VCaP (cell line): ENCODE results near the gene RGCC.

Source experiments
- H3K27ac ChIP-seq: fragments of 450-650 bp; 2 replicates; pipeline ENCODE4 v1.5.1; 2017
- TF ChIP-seq, protein P1 (sequence below): fragments of 450-650 bp; conservative IDR thresholded peaks from 2 replicates; pipeline ENCODE4 v1.5.1; 2017; ENCODE audit warnings: mild to moderate bottlenecking, moderate library complexity

Gene RGCC

DNA sequence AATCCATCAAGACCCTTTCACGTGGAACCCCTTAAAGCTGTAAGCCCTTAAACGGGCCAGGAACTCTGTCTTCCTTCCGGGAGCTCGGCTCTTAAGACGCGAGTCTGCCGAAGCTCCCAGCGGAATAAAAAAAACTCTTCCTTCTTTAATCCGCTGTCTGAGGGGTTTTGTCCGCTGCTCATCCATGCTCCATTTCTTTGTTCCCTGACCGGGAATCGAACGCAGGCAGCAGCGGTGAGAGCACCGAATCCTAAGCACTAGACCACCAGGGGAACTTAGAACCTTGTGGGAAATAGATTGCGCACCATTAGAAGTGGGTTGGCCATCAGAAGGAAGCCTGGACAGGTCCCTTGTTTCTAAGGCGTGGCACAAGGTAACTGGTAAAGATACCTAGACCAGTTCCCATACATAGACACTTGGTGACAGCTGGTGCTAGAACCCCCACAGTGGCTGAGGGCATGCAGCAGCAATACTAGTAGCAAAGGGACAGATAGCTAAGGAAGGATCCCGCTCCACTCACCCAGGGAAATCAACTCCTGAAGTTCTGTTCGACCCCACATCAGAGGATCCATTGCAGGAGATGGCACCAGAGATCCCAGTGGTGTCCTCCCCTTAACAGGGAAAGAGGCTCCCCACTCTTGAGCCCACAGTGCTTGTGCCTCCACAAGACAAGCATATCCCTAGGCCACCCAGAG, 1.5 kb upstream of the RGCC start:
- TF ChIP-seq, protein P1, sequence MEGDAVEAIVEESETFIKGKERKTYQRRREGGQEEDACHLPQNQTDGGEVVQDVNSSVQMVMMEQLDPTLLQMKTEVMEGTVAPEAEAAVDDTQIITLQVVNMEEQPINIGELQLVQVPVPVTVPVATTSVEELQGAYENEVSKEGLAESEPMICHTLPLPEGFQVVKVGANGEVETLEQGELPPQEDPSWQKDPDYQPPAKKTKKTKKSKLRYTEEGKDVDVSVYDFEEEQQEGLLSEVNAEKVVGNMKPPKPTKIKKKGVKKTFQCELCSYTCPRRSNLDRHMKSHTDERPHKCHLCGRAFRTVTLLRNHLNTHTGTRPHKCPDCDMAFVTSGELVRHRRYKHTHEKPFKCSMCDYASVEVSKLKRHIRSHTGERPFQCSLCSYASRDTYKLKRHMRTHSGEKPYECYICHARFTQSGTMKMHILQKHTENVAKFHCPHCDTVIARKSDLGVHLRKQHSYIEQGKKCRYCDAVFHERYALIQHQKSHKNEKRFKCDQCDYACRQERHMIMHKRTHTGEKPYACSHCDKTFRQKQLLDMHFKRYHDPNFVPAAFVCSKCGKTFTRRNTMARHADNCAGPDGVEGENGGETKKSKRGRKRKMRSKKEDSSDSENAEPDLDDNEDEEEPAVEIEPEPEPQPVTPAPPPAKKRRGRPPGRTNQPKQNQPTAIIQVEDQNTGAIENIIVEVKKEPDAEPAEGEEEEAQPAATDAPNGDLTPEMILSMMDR, result no peak
- H3K27ac ChIP-seq, result no peak overlapping the region

DNA sequence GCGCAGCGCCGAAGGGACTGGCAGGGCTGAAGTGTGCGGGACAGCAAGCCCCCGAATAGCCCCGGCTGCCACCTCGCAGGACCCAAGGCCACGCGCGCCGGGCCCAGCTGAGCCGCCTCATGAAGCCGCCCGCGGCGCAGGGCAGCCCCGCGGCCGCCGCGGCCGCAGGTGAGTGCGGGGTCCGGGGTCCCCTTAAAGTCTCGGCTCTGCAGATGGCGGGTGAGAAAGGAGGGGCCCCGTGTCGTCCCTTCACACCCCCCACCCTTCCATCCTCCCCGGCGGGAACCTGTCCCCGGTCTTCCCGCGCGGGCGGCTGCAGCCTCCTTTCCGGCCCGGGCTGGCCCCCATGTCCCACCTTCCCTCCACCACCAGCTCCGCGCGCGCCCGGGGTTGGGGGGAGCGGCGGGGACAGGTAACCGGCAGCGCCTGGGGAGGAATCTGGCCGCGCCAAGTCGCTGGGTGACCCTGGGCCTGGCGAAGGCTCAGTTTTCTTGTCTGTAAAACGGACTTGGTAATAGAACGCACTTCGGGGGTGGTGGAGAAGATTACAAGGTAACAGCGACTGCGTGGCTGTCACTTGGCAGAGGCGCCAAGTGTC, 338 bp downstream of the RGCC start:
- no peak overlapping the region; the same call in 1 of the 2 replicates for H3K27ac ChIP-seq

GRCh38 chr13:41458187-41458760, 924 bp downstream of the RGCC start:
- TF ChIP-seq, protein P1, result no peak
- no peak overlapping the region for H3K27ac ChIP-seq

More for the DNA sequence above, 338 bp downstream of the RGCC start:
- TF ChIP-seq, protein P1, result no peak

DNA sequence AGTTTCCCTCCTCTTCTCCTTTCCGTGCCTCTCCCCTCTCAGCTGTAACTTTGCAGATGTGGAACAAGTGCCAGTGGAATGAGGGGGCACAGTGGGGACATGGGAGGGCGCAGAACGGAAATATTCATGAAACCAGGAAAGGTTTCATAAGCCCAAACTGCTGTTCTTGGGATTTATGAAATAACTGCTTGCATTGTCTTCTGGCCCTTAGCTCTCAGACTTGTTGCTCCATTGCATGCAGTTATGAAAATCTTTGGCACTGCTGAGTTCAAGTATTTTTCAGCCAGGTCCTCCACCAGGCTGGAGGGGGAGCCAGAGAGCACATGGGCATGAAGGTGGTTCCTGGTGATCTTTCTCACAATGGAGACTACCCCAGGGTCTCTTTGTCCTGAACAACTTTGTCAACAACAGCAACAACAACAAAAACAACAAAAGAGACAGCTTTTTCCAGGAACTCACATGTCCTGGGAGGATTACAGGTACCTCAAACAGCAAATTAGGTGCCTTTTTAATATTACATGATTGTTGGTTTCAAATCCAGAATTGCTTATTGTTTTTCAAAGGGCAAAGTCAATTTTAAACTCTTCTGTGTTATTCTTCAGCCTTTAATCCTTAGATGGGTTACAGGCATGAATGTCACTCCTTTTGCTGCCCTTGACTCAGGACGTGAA, 1.5 kb downstream of the RGCC start:
- no peak overlapping the region for H3K27ac ChIP-seq
- TF ChIP-seq, protein P1, result peak; percentile 80

DNA sequence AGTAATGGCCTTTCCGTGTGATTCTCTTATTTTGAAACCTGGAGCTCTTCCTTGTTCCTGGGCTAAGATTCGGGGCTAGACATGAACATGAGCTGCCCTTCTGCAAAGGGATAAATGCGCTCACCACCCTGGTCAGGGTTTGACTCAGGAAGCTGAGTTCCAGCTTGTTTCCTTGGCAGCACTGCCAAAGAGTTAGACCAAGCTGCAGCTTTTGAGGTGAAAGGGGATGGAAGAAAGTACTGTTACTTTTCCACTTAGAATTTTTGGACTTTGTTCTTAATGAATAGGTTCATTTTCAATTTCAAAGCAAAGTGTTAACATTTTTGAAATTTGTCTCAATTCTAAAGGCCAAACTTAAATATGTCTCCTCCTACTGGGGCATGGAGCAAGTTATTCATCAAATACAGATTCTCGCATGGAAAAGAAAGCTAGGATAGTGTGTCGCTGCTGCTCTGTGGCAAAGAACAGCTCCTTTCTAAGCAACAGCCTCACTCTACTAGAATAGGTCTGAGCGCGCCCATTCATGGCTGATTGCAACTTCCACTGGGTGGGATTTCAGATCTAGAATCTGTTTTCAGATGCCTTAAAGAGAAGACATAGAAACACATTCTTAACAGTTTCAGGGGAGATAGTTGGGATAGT, 2.2 kb downstream of the RGCC start:
- H3K27ac ChIP-seq, result no peak overlapping the region
- TF ChIP-seq, protein P1, result no peak

- TF ChIP-seq, protein P1, result no peak
- H3K27ac ChIP-seq, result no peak overlapping the region
Measured at GRCh38 chr13:41460074-41460465, 2.7 kb downstream of the RGCC start.

GRCh38 chr13:41460930-41461329, 3.6 kb downstream of the RGCC start:
- TF ChIP-seq, protein P1, result no peak
- H3K27ac ChIP-seq, result no peak overlapping the region
